GM23338 (cell line): ENCODE results near the gene MYDGF. TPM values are rescaled to one million over a fixed set of nuclear protein-coding genes. Genes with fewer than 3 reads are reported as not detected.

ENCODE experiments used
- ATAC-seq: fragments of 200-7000 bp; cut with Tn5 transposase; 3 replicates; pipeline ENCODE4 v1.9.1; 2020
- DNase-seq: peaks from one replicate; pipeline ENCODE4 v3.0.0-alpha.2; 2015; ENCODE audit warnings: low spot score
- H2AFZ ChIP-seq: fragments of 200-600 bp; sonication (generic); 2 replicates; pipeline ENCODE4 v1.8.0; 2016; ENCODE audit warnings: antibody characterized with exemption, mild to moderate bottlenecking, moderate library complexity
- H3F3A ChIP-seq: fragments of 200-600 bp; sonication (generic); replicated peaks from 2 replicates; pipeline ENCODE4 v1.8.0; 2017; ENCODE audit warnings: antibody characterized with exemption, mixed run types, low read depth
- H3K27ac ChIP-seq: fragments of 200-600 bp; sonication (generic); 2 replicates; pipeline ENCODE4 v1.6.1; 2016; ENCODE audit warnings: low read depth
- H3K27me3 ChIP-seq: fragments of 200-600 bp; sonication (generic); 2 replicates; pipeline ENCODE4 v1.8.0; 2016; ENCODE audit warnings: mild to moderate bottlenecking, mixed run types, moderate library complexity; ENCODE audit not compliant: insufficient read depth
- H3K36me3 ChIP-seq: fragments of 200-600 bp; sonication (generic); 2 replicates; pipeline ENCODE4 v1.8.0; 2016; ENCODE audit warnings: mild to moderate bottlenecking; ENCODE audit not compliant: insufficient read depth
- H3K4me1 ChIP-seq: fragments of 200-600 bp; sonication (generic); 2 replicates; pipeline ENCODE4 v1.8.0; 2016; ENCODE audit warnings: mild to moderate bottlenecking, moderate library complexity; ENCODE audit not compliant: insufficient read depth
- H3K4me2 ChIP-seq: fragments of 200-600 bp; sonication (generic); 2 replicates; pipeline ENCODE4 v1.7.1; 2017; ENCODE audit warnings: mixed run types
- H3K4me3 ChIP-seq: fragments of 200-600 bp; sonication (generic); 2 replicates; pipeline ENCODE4 v1.6.1; 2016; ENCODE audit warnings: mixed run types
- H3K79me2 ChIP-seq: fragments of 200-600 bp; sonication (generic); replicated peaks from 2 replicates; pipeline ENCODE4 v1.8.0; 2017; ENCODE audit warnings: mild to moderate bottlenecking; ENCODE audit not compliant: insufficient read depth
- H3K9me2 ChIP-seq: fragments of 200-600 bp; sonication (generic); 2 replicates; pipeline ENCODE4 v1.8.0; 2017; ENCODE audit not compliant: insufficient read depth
- H4K20me1 ChIP-seq: fragments of 200-600 bp; sonication (generic); replicated peaks from 2 replicates; pipeline ENCODE4 v1.8.0; 2017; ENCODE audit warnings: mild to moderate bottlenecking; ENCODE audit not compliant: insufficient read depth
- H3K27ac Mint-ChIP-seq: 2 replicates; pipeline ENCODE4 v1.8.0; 2020; ENCODE audit warnings: inconsistent platforms, mild to moderate bottlenecking, moderate library complexity, mixed read lengths
- H3K27me3 Mint-ChIP-seq: 3 replicates; pipeline ENCODE4 v1.8.0; 2022; ENCODE audit warnings: low read depth, mild to moderate bottlenecking, moderate library complexity, mixed read lengths, inconsistent platforms; ENCODE audit not compliant: insufficient read depth, poor library complexity
- H3K36me3 Mint-ChIP-seq: 3 replicates; pipeline ENCODE4 v1.8.0; 2021; ENCODE audit warnings: low read depth, mild to moderate bottlenecking, inconsistent platforms, moderate library complexity, mixed read lengths
- H3K4me1 Mint-ChIP-seq: 3 replicates; pipeline ENCODE4 v1.8.0; 2020; ENCODE audit warnings: mild to moderate bottlenecking, inconsistent platforms, mixed read lengths
- H3K4me3 Mint-ChIP-seq: 3 replicates; pipeline ENCODE4 v1.8.0; 2021; ENCODE audit warnings: moderate library complexity, mild to moderate bottlenecking, inconsistent platforms, mixed read lengths
- H3K9me3 Mint-ChIP-seq: 3 replicates; pipeline ENCODE4 v1.8.0; 2020; ENCODE audit warnings: moderate library complexity, mild to moderate bottlenecking, inconsistent platforms, mixed read lengths
- CTCF ChIP-seq, 2 experiments: fragments of 200-600 bp in 1 of 2; sonication (generic) in 1 of 2; conservative IDR thresholded peaks; 2 replicates each; pipeline versions ENCODE4 v1.5.1 to v1.6.1; 2016 to 2017; ENCODE audit warnings: antibody characterized with exemption in 2 of 2, low read depth in 2 of 2, mild to moderate bottlenecking in 2 of 2, moderate library complexity in 1 of 2
- EZH2 ChIP-seq: fragments of 200-600 bp; sonication (generic); IDR thresholded peaks from one replicate; pipeline ENCODE4 v1.8.0; 2017; ENCODE audit warnings: antibody characterized with exemption, mild to moderate bottlenecking, low read depth; ENCODE audit not compliant: unreplicated experiment
- EZH2phosphoT487 ChIP-seq: fragments of 200-600 bp; sonication (generic); IDR thresholded peaks from one replicate; pipeline ENCODE4 v1.8.1; 2018; ENCODE audit warnings: antibody characterized with exemption; ENCODE audit not compliant: unreplicated experiment
- JUNB ChIP-seq: IDR thresholded peaks from one replicate; pipeline ENCODE4 v1.6.1; 2016; ENCODE audit warnings: antibody characterized with exemption; ENCODE audit not compliant: unreplicated experiment
- NANOG ChIP-seq: IDR thresholded peaks from 2 replicates; pipeline ENCODE4 v1.6.1; 2016; ENCODE audit warnings: antibody characterized with exemption, borderline replicate concordance
- POLR2AphosphoS5 ChIP-seq: IDR thresholded peaks from 2 replicates; pipeline ENCODE4 v1.6.1; 2016; ENCODE audit warnings: antibody characterized with exemption, low read depth
- REST ChIP-seq: IDR thresholded peaks from one replicate; pipeline ENCODE4 v1.6.1; 2018; ENCODE audit warnings: antibody characterized with exemption; ENCODE audit not compliant: unreplicated experiment
- STAT1 ChIP-seq: IDR thresholded peaks from one replicate; pipeline ENCODE4 v1.6.1; 2016; ENCODE audit warnings: antibody characterized with exemption; ENCODE audit not compliant: unreplicated experiment
- ZNF331 ChIP-seq: fragments of 250-450 bp; sonication (Bioruptor Pico); IDR thresholded peaks from 2 replicates; pipeline ENCODE4 v1.5.0; 2020; ENCODE audit warnings: low read depth, mild to moderate bottlenecking, moderate library complexity
- polyA plus RNA-seq: library from polyadenylated mRNA; unstranded; fragments of >200 nt; fragmentation: Nextera tagmentation; extraction: Ambion mirVana; gene quantifications from 2 replicates; pipeline ENCODE4 v1.2.1, GENCODE V29; 2016
- total RNA-seq: library from RNA; depleted of rRNA; stranded (reverse); fragments of >200 nt; shearing (Covaris generic); gene quantifications from 2 replicates; pipeline ENCODE4 v1.2.3, GENCODE V29; 2014
- TF ChIP-seq, protein P1 (sequence below): fragments of 250-450 bp; sonication (Bioruptor Pico); IDR thresholded peaks from 2 replicates; pipeline ENCODE4 v1.5.0; 2020; ENCODE audit warnings: mild to moderate bottlenecking, moderate library complexity
- TF ChIP-seq, protein P2 (sequence below): IDR thresholded peaks from 2 replicates; pipeline ENCODE4 v1.6.1; 2016; ENCODE audit warnings: antibody characterized with exemption

The MYDGF gene
- total and polyA plus RNA-seq, 2 experiments from 2014 or later: 42.3 to 99.5 TPM

- Histone ChIP-seq H3K4me2 (no peak overlapping the region), H3F3A (peaks cover 11% of the 10 kb centered on the region), H3K9me2 (no peaks in the 10 kb centered on the region), H3K4me1 (peaks cover 5% of the 10 kb centered on the region; the same call in 1 of the 2 replicates), H4K20me1 (no peaks in the 10 kb centered on the region), H3K79me2 (no peaks in the 10 kb centered on the region), H3K36me3 (no peaks in the 10 kb centered on the region), H3K4me3 (no peak overlapping the region), H2AFZ (no peak overlapping the region), H3K27ac (no peak overlapping the region), H3K27me3 (peaks cover 13% of the 10 kb centered on the region)
- Mint-ChIP-seq H3K27me3 (peaks cover 18% of the 10 kb centered on the region), H3K36me3 (no peaks in the 10 kb centered on the region), H3K27ac (no peak overlapping the region), H3K4me1 (peaks cover 6% of the 10 kb centered on the region), H3K4me3 (no peak overlapping the region), H3K9me3 (no peaks in the 10 kb centered on the region)
- ATAC-seq (no peak), DNase-seq (no peak)
- TF ChIP-seq NANOG (no peak), REST (no peak), STAT1 (no peak), CTCF (conservative IDR thresholded peaks at IDR 0.05; ENCODE audit: low read depth in 2 of 2) (no peak), JUNB (no peak), EZH2phosphoT487 (no peak), POLR2AphosphoS5 (no peak), ZNF331 (CRISPR knock-in tag) (no peak), EZH2 (no peak)
- TF ChIP-seq, protein P1, sequence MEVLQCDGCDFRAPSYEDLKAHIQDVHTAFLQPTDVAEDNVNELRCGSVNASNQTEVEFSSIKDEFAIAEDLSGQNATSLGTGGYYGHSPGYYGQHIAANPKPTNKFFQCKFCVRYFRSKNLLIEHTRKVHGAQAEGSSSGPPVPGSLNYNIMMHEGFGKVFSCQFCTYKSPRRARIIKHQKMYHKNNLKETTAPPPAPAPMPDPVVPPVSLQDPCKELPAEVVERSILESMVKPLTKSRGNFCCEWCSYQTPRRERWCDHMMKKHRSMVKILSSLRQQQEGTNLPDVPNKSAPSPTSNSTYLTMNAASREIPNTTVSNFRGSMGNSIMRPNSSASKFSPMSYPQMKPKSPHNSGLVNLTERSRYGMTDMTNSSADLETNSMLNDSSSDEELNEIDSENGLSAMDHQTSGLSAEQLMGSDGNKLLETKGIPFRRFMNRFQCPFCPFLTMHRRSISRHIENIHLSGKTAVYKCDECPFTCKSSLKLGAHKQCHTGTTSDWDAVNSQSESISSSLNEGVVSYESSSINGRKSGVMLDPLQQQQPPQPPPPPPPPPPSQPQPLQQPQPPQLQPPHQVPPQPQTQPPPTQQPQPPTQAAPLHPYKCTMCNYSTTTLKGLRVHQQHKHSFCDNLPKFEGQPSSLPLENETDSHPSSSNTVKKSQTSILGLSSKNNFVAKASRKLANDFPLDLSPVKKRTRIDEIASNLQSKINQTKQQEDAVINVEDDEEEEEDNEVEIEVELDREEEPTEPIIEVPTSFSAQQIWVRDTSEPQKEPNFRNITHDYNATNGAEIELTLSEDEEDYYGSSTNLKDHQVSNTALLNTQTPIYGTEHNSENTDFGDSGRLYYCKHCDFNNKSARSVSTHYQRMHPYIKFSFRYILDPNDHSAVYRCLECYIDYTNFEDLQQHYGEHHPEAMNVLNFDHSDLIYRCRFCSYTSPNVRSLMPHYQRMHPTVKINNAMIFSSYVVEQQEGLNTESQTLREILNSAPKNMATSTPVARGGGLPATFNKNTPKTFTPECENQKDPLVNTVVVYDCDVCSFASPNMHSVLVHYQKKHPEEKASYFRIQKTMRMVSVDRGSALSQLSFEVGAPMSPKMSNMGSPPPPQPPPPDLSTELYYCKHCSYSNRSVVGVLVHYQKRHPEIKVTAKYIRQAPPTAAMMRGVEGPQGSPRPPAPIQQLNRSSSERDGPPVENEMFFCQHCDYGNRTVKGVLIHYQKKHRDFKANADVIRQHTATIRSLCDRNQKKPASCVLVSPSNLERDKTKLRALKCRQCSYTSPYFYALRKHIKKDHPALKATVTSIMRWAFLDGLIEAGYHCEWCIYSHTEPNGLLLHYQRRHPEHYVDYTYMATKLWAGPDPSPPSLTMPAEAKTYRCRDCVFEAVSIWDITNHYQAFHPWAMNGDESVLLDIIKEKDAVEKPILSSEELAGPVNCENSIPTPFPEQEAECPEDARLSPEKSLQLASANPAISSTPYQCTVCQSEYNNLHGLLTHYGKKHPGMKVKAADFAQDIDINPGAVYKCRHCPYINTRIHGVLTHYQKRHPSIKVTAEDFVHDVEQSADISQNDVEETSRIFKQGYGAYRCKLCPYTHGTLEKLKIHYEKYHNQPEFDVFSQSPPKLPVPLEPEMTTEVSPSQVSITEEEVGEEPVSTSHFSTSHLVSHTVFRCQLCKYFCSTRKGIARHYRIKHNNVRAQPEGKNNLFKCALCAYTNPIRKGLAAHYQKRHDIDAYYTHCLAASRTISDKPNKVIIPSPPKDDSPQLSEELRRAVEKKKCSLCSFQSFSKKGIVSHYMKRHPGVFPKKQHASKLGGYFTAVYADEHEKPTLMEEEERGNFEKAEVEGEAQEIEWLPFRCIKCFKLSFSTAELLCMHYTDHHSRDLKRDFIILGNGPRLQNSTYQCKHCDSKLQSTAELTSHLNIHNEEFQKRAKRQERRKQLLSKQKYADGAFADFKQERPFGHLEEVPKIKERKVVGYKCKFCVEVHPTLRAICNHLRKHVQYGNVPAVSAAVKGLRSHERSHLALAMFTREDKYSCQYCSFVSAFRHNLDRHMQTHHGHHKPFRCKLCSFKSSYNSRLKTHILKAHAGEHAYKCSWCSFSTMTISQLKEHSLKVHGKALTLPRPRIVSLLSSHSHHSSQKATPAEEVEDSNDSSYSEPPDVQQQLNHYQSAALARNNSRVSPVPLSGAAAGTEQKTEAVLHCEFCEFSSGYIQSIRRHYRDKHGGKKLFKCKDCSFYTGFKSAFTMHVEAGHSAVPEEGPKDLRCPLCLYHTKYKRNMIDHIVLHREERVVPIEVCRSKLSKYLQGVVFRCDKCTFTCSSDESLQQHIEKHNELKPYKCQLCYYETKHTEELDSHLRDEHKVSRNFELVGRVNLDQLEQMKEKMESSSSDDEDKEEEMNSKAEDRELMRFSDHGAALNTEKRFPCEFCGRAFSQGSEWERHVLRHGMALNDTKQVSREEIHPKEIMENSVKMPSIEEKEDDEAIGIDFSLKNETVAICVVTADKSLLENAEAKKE: no peak
- TF ChIP-seq, protein P2, sequence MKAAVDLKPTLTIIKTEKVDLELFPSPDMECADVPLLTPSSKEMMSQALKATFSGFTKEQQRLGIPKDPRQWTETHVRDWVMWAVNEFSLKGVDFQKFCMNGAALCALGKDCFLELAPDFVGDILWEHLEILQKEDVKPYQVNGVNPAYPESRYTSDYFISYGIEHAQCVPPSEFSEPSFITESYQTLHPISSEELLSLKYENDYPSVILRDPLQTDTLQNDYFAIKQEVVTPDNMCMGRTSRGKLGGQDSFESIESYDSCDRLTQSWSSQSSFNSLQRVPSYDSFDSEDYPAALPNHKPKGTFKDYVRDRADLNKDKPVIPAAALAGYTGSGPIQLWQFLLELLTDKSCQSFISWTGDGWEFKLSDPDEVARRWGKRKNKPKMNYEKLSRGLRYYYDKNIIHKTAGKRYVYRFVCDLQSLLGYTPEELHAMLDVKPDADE: no peak
Observed at GRCh38 chr19:4641132-4641531, 29.0 kb downstream of the MYDGF start.
